Activated naive CD8-positive, alpha-beta T cell treated with anti-CD3 and anti-CD28 coated beads for 36 hours (primary cell): ENCODE measurements around the gene POLR1C. TPM values are rescaled to one million over a fixed set of nuclear protein-coding genes. Genes with fewer than 3 reads are reported as not detected.
"Not testable (repeated sequence)": the region's sequence is repeated elsewhere in the genome, so short reads cannot be mapped to it uniquely, and the experiment has no call there.

Source experiments
- DNase-seq: peaks from one replicate; pipeline ENCODE4 v3.0.0; 2021
- H3K27ac Mint-ChIP-seq: one replicate; pipeline ENCODE4 v1.8.0; 2022; ENCODE audit warnings: mild to moderate bottlenecking, moderate library complexity, mixed read lengths
- H3K27me3 Mint-ChIP-seq: one replicate; pipeline ENCODE4 v1.8.0; 2022; ENCODE audit warnings: mild to moderate bottlenecking, mixed read lengths
- H3K36me3 Mint-ChIP-seq: one replicate; pipeline ENCODE4 v1.8.0; 2021; ENCODE audit warnings: mild to moderate bottlenecking, mixed read lengths
- H3K4me1 Mint-ChIP-seq: one replicate; pipeline ENCODE4 v1.8.0; 2021; ENCODE audit warnings: mixed read lengths
- H3K4me3 Mint-ChIP-seq: one replicate; pipeline ENCODE4 v1.8.0; 2022; ENCODE audit warnings: mild to moderate bottlenecking, moderate library complexity, mixed read lengths
- H3K9me3 Mint-ChIP-seq: one replicate; pipeline ENCODE4 v1.8.0; 2022; ENCODE audit warnings: mixed read lengths
- total RNA-seq, 2 experiments: library from RNA; stranded (reverse); gene quantifications; one replicate each; pipeline ENCODE4 v1.2.3, GENCODE V29; 2021

Gene POLR1C
- total RNA-seq, 2 experiments from 2014 or later = 87.6 to 99.1 TPM

DNA sequence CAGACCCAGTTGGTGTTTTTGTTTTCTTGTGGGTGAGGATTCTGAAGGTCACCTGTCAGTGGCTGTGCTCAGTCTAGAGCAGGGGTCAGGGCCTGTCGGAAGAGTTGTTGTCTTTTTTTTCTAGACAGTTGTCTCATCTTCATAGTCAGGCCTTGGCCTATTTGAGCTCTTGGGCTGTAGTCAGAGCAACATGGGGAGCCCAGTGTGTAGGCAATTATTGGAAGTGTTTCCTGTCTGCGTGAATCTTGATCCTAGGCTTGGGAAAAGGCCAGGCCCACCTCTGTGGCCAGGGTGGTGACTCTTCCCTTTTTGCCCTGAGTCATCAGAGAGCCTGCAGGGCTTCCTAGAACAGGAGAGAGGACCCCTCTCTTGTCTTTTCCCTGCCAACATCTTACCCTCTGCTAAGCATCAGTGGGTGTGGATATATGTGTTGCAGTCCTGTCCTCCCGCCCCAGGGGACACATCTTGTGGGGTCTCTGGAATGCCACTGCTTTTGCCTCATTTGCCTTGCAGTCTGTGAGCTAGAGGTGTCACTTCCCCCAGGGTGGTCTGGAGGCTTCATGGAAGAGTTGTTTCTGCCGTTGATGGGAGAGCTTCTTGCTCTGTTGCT is 28.1 kb upstream of the POLR1C start:
- Mint-ChIP-seq H3K27ac (no peak overlapping the region), H3K27me3 (no peaks in the 10 kb centered on the region), H3K9me3 (no peaks in the 10 kb centered on the region), H3K36me3 (peaks cover 4% of the 10 kb centered on the region), H3K4me3 (no peak overlapping the region), H3K4me1 (peaks cover 9% of the 10 kb centered on the region)
- no peak for DNase-seq

DNA sequence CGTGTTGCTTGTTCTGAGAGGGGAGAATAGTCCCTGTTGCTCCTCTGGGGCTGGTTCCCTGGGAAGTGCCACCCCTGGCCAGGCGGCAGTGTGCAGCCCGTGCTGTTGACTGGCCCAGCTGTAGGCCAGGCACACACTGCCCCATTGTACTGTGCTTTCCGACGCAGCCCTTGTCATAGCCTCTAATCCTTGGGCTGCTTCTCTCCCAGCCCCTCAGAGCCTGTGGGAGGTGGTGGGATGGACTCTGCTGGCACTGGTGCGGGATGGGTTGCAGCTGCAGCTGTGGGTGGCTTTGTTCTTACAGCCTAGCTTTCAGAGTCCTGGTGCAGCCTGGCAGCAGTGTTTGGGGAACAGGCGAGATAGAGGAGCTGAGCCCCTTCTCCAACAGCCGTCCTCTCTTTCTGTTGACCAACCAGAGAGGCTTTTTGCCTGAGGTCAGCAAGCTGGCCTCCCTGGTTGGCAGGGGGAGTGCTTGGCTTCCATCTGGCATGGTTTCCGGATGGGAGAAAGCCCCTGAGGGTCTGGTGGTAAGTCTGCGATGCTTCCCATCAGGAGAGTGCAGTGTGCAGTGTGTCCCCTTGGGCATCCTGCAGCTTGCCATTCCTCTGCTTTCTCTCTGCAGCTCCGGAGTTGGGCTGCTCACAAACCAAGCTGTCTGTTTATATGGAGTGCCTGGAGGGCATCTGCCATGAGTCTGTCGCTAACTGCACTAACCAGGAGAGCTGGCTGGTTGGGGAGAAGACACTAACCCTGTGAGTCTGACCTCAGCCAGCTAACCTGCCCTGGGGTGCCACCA is 27.4 kb upstream of the POLR1C start:
- Mint-ChIP-seq H3K27ac (no peak overlapping the region), H3K27me3 (no peaks in the 10 kb centered on the region), H3K4me1 (peaks cover 14% of the 10 kb centered on the region), H3K4me3 (no peak overlapping the region), H3K9me3 (no peaks in the 10 kb centered on the region), H3K36me3 (peaks cover 4% of the 10 kb centered on the region)
- DNase-seq = no peak

DNA sequence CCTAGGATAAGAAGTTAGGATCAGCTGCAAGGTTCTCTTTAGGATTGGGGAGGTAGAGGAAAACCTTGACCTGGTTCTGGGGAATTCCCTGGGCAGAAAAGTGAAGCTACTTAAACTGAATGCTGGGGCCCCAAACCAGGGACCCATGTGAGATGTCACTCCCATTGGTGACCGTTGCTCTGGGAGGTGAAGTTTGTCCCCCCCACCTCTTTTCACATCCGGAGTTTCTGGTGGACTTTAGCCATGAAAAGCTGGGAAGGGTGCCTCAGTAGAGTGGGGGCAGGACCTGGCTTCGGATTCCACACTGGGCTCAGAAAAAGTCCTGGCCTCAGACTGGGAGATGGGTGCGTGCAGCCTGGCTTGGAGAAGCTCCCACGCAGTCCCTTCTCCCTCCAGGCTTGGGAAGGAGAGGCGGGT is 26.4 kb upstream of the POLR1C start:
- Mint-ChIP-seq H3K36me3 (peaks cover 4% of the 10 kb centered on the region), H3K27ac (no peak overlapping the region), H3K9me3 (no peaks in the 10 kb centered on the region), H3K27me3 (no peaks in the 10 kb centered on the region), H3K4me1 (peaks cover 19% of the 10 kb centered on the region), H3K4me3 (no peak overlapping the region)
- no peak for DNase-seq

DNA sequence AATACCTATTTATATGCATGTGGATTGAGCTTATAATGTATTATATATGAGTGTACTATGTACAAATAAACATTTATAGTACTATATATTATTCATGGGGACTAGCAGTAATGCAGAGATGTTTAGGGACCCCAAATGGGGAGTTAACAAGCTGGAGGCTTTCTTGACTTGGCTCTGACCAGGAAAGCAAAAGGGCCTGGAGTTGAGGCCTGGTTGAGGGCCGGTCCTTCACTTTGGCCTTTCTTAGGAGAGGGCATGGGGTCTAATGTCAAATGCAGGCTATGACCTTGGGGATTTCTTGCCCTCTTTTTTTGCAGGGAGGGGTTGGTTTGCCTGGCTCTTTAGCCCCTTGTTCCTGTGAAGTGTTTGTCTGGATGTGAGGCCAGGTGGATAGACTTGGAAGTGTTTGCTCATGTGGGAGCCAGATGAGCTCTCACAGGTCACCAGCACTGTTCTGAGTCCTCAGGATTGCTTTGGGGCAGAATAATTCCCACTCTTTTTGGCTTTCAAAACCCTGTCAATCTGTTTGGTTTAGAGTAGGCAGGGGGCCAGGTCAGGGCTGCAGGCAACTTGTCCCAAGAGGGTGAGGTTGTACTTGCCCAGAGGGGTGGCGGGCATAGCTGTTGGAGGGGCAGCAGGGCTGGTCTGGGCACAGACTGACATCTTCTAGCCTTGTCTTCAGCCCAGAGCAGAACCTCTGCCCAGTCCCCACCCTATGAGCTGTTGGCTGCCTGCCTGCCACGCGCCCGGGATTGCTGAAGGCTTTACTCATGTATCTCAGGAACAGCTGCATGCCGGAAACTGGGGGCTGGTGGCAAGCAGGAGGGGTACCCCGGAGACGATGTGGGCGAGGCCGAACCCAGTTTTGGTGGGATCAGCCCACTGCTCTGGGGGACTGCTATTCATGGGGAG is 24.9 kb upstream of the POLR1C start:
- Mint-ChIP-seq H3K4me3 (no peak overlapping the region), H3K27ac (no peak overlapping the region), H3K9me3 (no peaks in the 10 kb centered on the region), H3K36me3 (peaks cover 4% of the 10 kb centered on the region), H3K4me1 (peaks cover 16% of the 10 kb centered on the region), H3K27me3 (no peaks in the 10 kb centered on the region)
- no peak for DNase-seq

DNA sequence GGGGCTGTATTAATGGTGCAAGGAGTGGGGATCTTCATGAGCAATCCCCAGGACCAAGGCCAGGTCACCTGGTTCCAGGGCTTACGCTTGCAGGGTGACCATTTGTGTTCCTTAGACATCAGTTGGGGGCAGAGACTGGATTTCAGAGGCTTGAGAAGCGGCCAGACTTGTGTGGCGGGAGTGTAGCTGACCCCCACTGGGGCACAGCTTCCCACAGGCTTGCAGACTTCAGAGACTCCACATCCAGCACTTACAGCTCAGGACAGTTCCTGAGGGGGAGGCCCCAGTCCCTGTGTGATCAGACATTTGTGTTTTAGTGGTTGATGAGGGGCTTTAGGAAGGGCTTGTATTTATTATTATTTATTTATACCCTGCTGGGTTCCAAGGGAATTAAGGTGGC is 24.2 kb upstream of the POLR1C start:
- H3K9me3 Mint-ChIP-seq = no peaks in the 10 kb centered on the region
- H3K4me3 Mint-ChIP-seq = no peak overlapping the region
- peaks cover 16% of the 10 kb centered on the region for H3K4me1 Mint-ChIP-seq
- no peaks in the 10 kb centered on the region for H3K27me3 Mint-ChIP-seq
- no peak for DNase-seq
- peaks cover 4% of the 10 kb centered on the region for H3K36me3 Mint-ChIP-seq
- no peak overlapping the region for H3K27ac Mint-ChIP-seq

DNA sequence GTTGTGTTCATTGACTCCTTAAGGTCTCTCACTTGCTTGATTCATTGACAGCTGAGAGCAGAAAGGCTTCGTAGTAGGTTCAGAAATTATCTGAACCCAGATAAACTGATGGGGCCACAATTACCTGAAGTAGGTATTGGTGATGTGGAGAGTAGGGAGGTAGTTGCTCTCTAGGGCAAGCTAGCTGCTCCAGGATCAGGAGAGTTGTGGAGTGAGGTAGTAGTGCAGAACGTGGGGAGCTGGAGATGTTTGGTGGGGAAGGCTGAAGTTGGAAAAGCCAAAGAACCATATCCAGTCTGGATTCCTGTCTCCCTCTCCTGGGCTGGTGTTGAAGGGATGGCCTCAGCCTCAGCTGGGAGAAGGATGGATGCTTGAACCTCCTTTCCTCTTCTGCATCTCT is 23.7 kb upstream of the POLR1C start:
- Mint-ChIP-seq H3K27ac (no peak overlapping the region), H3K27me3 (no peaks in the 10 kb centered on the region), H3K4me1 (peaks cover 16% of the 10 kb centered on the region), H3K36me3 (peaks cover 4% of the 10 kb centered on the region), H3K9me3 (no peaks in the 10 kb centered on the region), H3K4me3 (no peak overlapping the region)
- no peak for DNase-seq

DNA sequence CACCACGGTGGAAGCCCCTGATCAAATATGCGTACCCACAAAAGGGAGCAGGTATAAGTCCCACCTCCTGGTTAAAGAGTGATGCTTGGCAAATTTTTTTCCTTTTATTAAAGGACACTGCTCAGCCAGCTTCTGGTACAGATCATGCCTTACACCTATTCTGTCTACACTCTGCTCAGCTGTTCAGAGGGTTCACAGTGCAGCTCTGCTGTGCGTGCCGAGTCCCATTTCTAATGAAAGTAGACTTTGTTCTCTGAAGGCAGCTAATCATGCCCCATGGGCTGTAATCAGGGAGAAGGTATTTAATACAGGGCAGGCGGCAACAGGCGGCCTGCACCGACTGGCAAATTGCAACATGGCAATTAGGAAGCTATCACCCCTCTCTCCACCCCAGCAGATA is 23.1 kb upstream of the POLR1C start:
- DNase-seq = no peak
- no peaks in the 10 kb centered on the region for H3K9me3 Mint-ChIP-seq
- no peak overlapping the region for H3K27ac Mint-ChIP-seq
- no peaks in the 10 kb centered on the region for H3K27me3 Mint-ChIP-seq
- no peak overlapping the region for H3K4me3 Mint-ChIP-seq
- peaks cover 4% of the 10 kb centered on the region for H3K36me3 Mint-ChIP-seq
- H3K4me1 Mint-ChIP-seq = peaks cover 16% of the 10 kb centered on the region

DNA sequence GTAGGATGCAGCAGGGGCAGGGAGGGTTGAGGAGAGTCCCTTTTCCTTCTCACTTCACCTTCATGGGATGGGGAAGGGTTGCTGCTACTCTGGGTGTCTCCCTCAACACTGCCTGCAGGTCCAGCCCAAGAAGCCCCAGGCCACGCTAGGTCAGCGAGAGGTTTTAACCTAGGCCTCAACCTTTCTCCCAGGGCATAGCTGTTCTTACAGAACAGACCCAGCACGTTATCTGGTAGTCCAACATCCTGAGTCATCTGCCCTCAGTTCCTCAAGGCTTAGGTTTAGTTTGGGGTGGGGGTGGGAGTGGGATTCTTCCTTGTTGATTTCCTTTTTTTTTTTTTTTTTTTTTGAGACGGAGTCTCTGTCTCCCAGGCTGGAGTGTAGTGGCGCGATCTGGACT is 22.6 kb upstream of the POLR1C start:
- H3K9me3 Mint-ChIP-seq = no peaks in the 10 kb centered on the region
- H3K27me3 Mint-ChIP-seq = no peaks in the 10 kb centered on the region
- H3K4me1 Mint-ChIP-seq = peaks cover 16% of the 10 kb centered on the region
- no peak for DNase-seq
- peaks cover 4% of the 10 kb centered on the region for H3K36me3 Mint-ChIP-seq
- no peak overlapping the region for H3K4me3 Mint-ChIP-seq
- H3K27ac Mint-ChIP-seq = no peak overlapping the region

DNA sequence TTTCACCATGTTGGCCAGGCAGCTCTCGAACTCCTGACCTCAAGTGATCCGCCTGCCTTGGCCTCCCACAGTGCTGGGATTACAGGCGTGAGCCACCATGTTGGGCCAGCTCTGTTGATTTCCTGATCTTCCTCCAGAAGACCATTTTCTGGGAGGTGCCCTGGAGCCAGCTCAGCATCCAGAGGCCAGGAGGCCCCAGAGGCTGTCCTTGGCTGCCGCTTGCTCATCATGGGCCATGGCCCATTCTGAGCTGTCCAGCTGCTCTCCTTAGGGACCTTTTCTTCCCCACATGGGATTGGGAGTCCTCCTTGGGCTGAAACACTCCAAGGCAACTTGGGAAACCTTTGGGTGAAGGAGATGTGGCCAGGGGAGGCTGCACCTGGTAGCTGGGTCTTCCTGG is 22.1 kb upstream of the POLR1C start:
- Mint-ChIP-seq H3K9me3 (no peaks in the 10 kb centered on the region), H3K27ac (no peak overlapping the region), H3K4me3 (no peak overlapping the region), H3K36me3 (peaks cover 4% of the 10 kb centered on the region), H3K27me3 (no peaks in the 10 kb centered on the region), H3K4me1 (peaks cover 16% of the 10 kb centered on the region)
- no peak for DNase-seq

DNA sequence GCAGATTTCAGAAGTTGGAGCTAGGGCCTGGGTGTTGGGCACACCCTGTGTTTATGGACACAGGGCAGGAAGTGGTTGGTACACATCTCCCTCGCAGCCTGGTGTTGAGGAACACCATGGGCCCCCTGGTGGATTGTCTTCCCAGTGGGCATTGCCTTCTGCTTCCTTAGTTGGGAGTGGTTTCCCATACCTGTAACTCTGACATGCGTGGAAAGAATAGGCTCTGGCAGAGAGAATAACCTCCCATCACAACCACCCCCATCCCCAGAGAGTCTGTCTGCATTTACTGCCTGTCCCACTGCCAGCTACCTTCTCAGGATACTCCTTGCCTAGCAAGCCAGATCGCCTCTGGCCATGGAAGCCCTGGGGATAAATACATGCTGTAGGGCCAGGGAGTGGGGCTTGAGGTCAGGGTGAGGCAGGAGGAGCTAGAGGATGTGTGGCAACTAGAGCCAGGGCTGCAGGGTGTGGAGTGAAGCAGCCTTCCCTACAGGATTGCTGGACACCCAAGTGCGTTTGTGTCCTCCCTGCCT is 21.4 kb upstream of the POLR1C start:
- H3K9me3 Mint-ChIP-seq = no peaks in the 10 kb centered on the region
- no peak overlapping the region for H3K4me3 Mint-ChIP-seq
- no peaks in the 10 kb centered on the region for H3K27me3 Mint-ChIP-seq
- DNase-seq = no peak
- no peaks in the 10 kb centered on the region for H3K36me3 Mint-ChIP-seq
- H3K4me1 Mint-ChIP-seq = peaks cover 16% of the 10 kb centered on the region
- no peak overlapping the region for H3K27ac Mint-ChIP-seq

DNA sequence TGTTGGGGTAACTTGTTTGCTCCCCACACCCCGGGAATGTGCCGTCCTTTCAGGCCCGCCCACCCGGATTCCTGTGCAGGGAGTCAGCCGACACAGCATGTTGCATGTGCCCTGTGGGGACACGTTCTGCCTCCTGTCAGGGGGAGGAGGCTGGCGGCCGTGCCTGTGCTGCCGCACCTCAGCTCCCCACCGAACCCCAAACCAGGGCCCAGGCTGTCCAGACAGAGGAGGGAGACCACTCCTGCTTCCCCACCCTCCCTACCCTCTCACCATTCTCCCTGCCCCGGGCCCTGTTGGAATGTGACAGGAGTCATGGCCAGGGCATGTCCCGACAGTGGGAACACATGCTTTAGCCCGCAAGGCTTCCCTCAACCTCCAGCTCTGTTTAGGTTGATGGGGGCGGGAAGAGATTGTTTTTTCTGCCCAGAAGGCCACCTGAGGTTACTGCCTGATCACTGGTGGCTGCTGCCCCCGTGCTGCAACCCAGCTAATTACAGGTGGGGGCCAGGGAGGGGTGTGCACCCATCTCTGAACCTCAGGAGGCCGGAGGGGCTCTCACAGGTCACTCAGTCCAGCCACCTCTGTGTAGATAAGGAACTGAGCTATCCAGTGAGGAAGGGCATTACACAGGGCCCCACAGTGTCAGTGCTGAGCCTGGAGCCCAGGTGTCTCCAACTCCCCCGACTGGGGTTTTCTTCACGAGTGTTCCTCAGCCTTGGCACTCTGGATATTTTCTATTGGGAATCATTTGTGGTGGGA is 20.3 kb upstream of the POLR1C start:
- Mint-ChIP-seq H3K27ac (no peak overlapping the region), H3K36me3 (no peaks in the 10 kb centered on the region), H3K4me1 (peaks cover 16% of the 10 kb centered on the region), H3K27me3 (no peaks in the 10 kb centered on the region), H3K9me3 (no peaks in the 10 kb centered on the region), H3K4me3 (no peak overlapping the region)
- no peak for DNase-seq

DNA sequence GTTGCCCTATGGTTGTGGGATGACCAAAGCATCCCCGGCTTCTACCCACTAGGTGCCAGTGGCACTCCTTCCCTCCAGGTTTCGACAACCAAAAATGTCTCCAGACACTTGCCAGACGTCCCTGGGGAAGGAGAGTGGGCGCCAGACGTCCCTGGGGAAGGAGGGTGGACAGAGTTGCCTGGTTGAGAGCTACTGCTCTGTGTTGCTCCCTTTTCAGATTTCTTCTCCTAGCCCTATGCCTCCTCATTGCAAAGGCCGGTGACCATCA is 19.8 kb upstream of the POLR1C start:
- H3K9me3 Mint-ChIP-seq = no peaks in the 10 kb centered on the region
- peaks cover 16% of the 10 kb centered on the region for H3K4me1 Mint-ChIP-seq
- no peak for DNase-seq

DNA sequence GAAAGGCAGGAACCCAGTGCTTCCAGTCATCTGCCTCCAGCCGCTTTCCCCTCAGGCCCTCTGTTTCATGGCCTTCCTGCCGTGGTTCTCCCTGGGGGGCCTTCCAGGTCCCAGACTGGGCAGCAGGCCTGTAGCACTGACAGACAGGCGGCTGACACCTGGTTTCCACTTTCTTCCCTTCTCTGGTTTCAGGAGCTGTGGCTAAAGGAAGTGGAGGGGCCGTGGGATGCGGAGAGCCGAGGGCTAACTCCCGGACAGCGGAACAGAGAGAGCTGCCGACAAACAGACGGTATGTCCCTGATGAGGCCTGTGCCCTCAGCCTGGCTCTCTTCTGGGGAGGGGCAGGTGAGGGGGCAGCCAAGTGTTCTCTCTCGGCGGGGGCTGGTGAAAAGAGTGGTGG is 19.2 kb upstream of the POLR1C start:
- Mint-ChIP-seq H3K27ac (no peak overlapping the region), H3K27me3 (no peaks in the 10 kb centered on the region), H3K4me1 (peaks cover 16% of the 10 kb centered on the region), H3K36me3 (no peaks in the 10 kb centered on the region), H3K4me3 (no peak overlapping the region), H3K9me3 (no peaks in the 10 kb centered on the region)
- no peak for DNase-seq

More for the DNA sequence above, 19.8 kb upstream of the POLR1C start:
- no peak overlapping the region for H3K27ac Mint-ChIP-seq
- H3K4me3 Mint-ChIP-seq = no peak overlapping the region
- no peaks in the 10 kb centered on the region for H3K36me3 Mint-ChIP-seq
- H3K27me3 Mint-ChIP-seq = no peaks in the 10 kb centered on the region

DNA sequence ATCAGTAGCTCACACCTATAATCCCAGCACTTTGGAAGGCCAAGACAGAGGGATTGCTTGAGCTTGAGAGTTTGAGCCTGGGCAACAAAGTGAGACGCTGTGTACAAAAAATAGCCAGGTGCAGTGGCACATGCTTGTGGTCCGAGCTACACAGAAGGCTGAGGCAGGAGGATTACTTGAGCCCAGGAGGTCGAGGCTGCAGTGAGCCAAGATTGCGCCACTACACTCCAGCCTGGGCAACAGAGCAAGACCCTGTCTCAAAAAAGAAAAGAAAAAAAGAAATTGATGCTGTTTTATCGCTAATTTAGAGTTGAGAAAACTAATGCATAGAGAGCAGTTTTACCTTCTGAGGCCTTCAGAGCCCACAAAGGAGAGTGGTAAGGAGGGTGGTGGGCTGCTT is 18.6 kb upstream of the POLR1C start:
- peaks cover 12% of the 10 kb centered on the region for H3K4me1 Mint-ChIP-seq
- not testable (repeated sequence) for H3K27ac Mint-ChIP-seq, H3K27me3 Mint-ChIP-seq, H3K36me3 Mint-ChIP-seq, H3K9me3 Mint-ChIP-seq, H3K4me3 Mint-ChIP-seq, DNase-seq
